ENCODE results near the gene MS4A10.
A peak's percentile ranks its signal among the peaks of the same experiment; 100 is the strongest.

Gene MS4A10

GRCh38 chr11:60762851-60763691, 22.1 kb upstream of the MS4A10 start:
- no peaks in the 10 kb centered on the region for H3K4me1 ChIP-seq (ENCODE audit: control insufficient read depth, low read depth, low read length)
- no peak overlapping the region for H4K5ac ChIP-seq (ENCODE audit: low read length)
- no peak overlapping the region for H3K27ac ChIP-seq (ENCODE audit: low read depth, low read length)
- H3K23ac ChIP-seq (ENCODE audit: low read length) = no peak overlapping the region
- no peaks in the 10 kb centered on the region for H3K27me3 ChIP-seq (ENCODE audit: insufficient read depth, low read length, poor library complexity)
- no peak overlapping the region for H2BK15ac ChIP-seq (replicated peaks; ENCODE audit: low read depth)
- no peak overlapping the region for H2AK5ac ChIP-seq (ENCODE audit: low read length)
- H2BK120ac ChIP-seq (ENCODE audit: low read depth, low read length) = no peak overlapping the region
- DNase-seq = peak; percentile 71
- no peak overlapping the region for H3K4ac ChIP-seq (ENCODE audit: low read depth, low read length)
- no peak overlapping the region for H3K4me3 ChIP-seq (ENCODE audit: low read length)
- H3K4me2 ChIP-seq (ENCODE audit: low read length) = no peak overlapping the region
- H3K79me2 ChIP-seq (ENCODE audit: control insufficient read depth, insufficient read depth, low read length) = no peaks in the 10 kb centered on the region
- H2BK5ac ChIP-seq (ENCODE audit: low read length) = no peak overlapping the region
- H3K56ac ChIP-seq (ENCODE audit: low read length) = no peak overlapping the region
- no peak overlapping the region for H4K8ac ChIP-seq (ENCODE audit: low read depth, low read length)
- H3K79me1 ChIP-seq (ENCODE audit: low read length) = no peaks in the 10 kb centered on the region
- H3K36me3 ChIP-seq (ENCODE audit: control insufficient read depth, insufficient read depth, low read length) = no peaks in the 10 kb centered on the region
- no peak overlapping the region for H3K18ac ChIP-seq (ENCODE audit: low read length)
- H3K9ac ChIP-seq (ENCODE audit: low read length) = no peak overlapping the region
- WGBS (ENCODE audit: extremely low coverage, insufficient coverage, low lambda C conversion rate) = no CpG with 5 or more reads among the region's 11 CpGs

GRCh38 chr11:60763692-60764369, 21.3 kb upstream of the MS4A10 start:
- H4K8ac ChIP-seq (ENCODE audit: low read depth, low read length) = no peak overlapping the region
- H2BK120ac ChIP-seq (ENCODE audit: low read depth, low read length) = no peak overlapping the region
- no peak overlapping the region for H3K27ac ChIP-seq (ENCODE audit: low read depth, low read length)
- H2BK5ac ChIP-seq (ENCODE audit: low read length) = no peak overlapping the region
- H3K4me3 ChIP-seq (ENCODE audit: low read length) = no peak overlapping the region
- H3K4ac ChIP-seq (ENCODE audit: low read depth, low read length) = no peak overlapping the region
- no peak overlapping the region for H2AK5ac ChIP-seq (ENCODE audit: low read length)
- H3K56ac ChIP-seq (ENCODE audit: low read length) = no peak overlapping the region
- H2BK15ac ChIP-seq (replicated peaks; ENCODE audit: low read depth) = no peak overlapping the region
- no peak overlapping the region for H3K18ac ChIP-seq (ENCODE audit: low read length)
- DNase-seq = peak; percentile 16
- no CpG with 5 or more reads among the region's 11 CpGs for WGBS (ENCODE audit: extremely low coverage, insufficient coverage, low lambda C conversion rate)
- H3K36me3 ChIP-seq (ENCODE audit: control insufficient read depth, insufficient read depth, low read length) = no peaks in the 10 kb centered on the region
- H3K79me2 ChIP-seq (ENCODE audit: control insufficient read depth, insufficient read depth, low read length) = no peaks in the 10 kb centered on the region
- H4K5ac ChIP-seq (ENCODE audit: low read length) = no peak overlapping the region
- H3K4me1 ChIP-seq (ENCODE audit: control insufficient read depth, low read depth, low read length) = no peaks in the 10 kb centered on the region
- H3K9ac ChIP-seq (ENCODE audit: low read length) = no peak overlapping the region
- H3K4me2 ChIP-seq (ENCODE audit: low read length) = no peak overlapping the region
- H3K23ac ChIP-seq (ENCODE audit: low read length) = no peak overlapping the region
- no peaks in the 10 kb centered on the region for H3K79me1 ChIP-seq (ENCODE audit: low read length)
- H3K27me3 ChIP-seq (ENCODE audit: insufficient read depth, low read length, poor library complexity) = no peaks in the 10 kb centered on the region

GRCh38 chr11:60764879-60765278, 20.3 kb upstream of the MS4A10 start:
- Histone ChIP-seq H3K4ac (ENCODE audit: low read depth, low read length) (no peak overlapping the region), H2BK15ac (replicated peaks; ENCODE audit: low read depth) (no peak overlapping the region), H3K4me3 (ENCODE audit: low read length) (no peak overlapping the region), H3K27me3 (ENCODE audit: insufficient read depth, low read length, poor library complexity) (no peaks in the 10 kb centered on the region), H3K9ac (ENCODE audit: low read length) (no peak overlapping the region), H3K79me2 (ENCODE audit: control insufficient read depth, insufficient read depth, low read length) (no peaks in the 10 kb centered on the region), H3K23ac (ENCODE audit: low read length) (no peak overlapping the region), H3K79me1 (ENCODE audit: low read length) (no peaks in the 10 kb centered on the region), H3K4me1 (ENCODE audit: control insufficient read depth, low read depth, low read length) (no peaks in the 10 kb centered on the region), H2AK5ac (ENCODE audit: low read length) (no peak overlapping the region), H2BK120ac (ENCODE audit: low read depth, low read length) (no peak overlapping the region), H4K8ac (ENCODE audit: low read depth, low read length) (no peak overlapping the region), H3K4me2 (ENCODE audit: low read length) (no peak overlapping the region), H2BK5ac (ENCODE audit: low read length) (no peak overlapping the region), H3K18ac (ENCODE audit: low read length) (no peak overlapping the region), H3K27ac (ENCODE audit: low read depth, low read length) (no peak overlapping the region), H3K36me3 (ENCODE audit: control insufficient read depth, insufficient read depth, low read length) (no peaks in the 10 kb centered on the region), H3K56ac (ENCODE audit: low read length) (no peak overlapping the region), H4K5ac (ENCODE audit: low read length) (no peak overlapping the region)
- peak; percentile 64 for DNase-seq
- WGBS (ENCODE audit: extremely low coverage, insufficient coverage, low lambda C conversion rate) = no CpG with 5 or more reads among the region's 1 CpG

GRCh38 chr11:60765355-60765754, 19.8 kb upstream of the MS4A10 start:
- H4K5ac ChIP-seq (ENCODE audit: low read length) = no peak overlapping the region
- no peak overlapping the region for H3K4ac ChIP-seq (ENCODE audit: low read depth, low read length)
- H2AK5ac ChIP-seq (ENCODE audit: low read length) = no peak overlapping the region
- no peak for DNase-seq
- no peak overlapping the region for H3K56ac ChIP-seq (ENCODE audit: low read length)
- no peaks in the 10 kb centered on the region for H3K27me3 ChIP-seq (ENCODE audit: insufficient read depth, low read length, poor library complexity)
- no peak overlapping the region for H3K9ac ChIP-seq (ENCODE audit: low read length)
- no peak overlapping the region for H3K27ac ChIP-seq (ENCODE audit: low read depth, low read length)
- H3K23ac ChIP-seq (ENCODE audit: low read length) = no peak overlapping the region
- H3K79me1 ChIP-seq (ENCODE audit: low read length) = no peaks in the 10 kb centered on the region
- no peak overlapping the region for H3K4me2 ChIP-seq (ENCODE audit: low read length)
- H2BK5ac ChIP-seq (ENCODE audit: low read length) = no peak overlapping the region
- H3K4me3 ChIP-seq (ENCODE audit: low read length) = no peak overlapping the region
- no peak overlapping the region for H2BK15ac ChIP-seq (replicated peaks; ENCODE audit: low read depth)
- H3K4me1 ChIP-seq (ENCODE audit: control insufficient read depth, low read depth, low read length) = no peaks in the 10 kb centered on the region
- no peak overlapping the region for H2BK120ac ChIP-seq (ENCODE audit: low read depth, low read length)
- no CpG with 5 or more reads among the region's 5 CpGs for WGBS (ENCODE audit: extremely low coverage, insufficient coverage, low lambda C conversion rate)
- H3K79me2 ChIP-seq (ENCODE audit: control insufficient read depth, insufficient read depth, low read length) = no peaks in the 10 kb centered on the region
- no peak overlapping the region for H4K8ac ChIP-seq (ENCODE audit: low read depth, low read length)
- no peaks in the 10 kb centered on the region for H3K36me3 ChIP-seq (ENCODE audit: control insufficient read depth, insufficient read depth, low read length)
- no peak overlapping the region for H3K18ac ChIP-seq (ENCODE audit: low read length)

DNA sequence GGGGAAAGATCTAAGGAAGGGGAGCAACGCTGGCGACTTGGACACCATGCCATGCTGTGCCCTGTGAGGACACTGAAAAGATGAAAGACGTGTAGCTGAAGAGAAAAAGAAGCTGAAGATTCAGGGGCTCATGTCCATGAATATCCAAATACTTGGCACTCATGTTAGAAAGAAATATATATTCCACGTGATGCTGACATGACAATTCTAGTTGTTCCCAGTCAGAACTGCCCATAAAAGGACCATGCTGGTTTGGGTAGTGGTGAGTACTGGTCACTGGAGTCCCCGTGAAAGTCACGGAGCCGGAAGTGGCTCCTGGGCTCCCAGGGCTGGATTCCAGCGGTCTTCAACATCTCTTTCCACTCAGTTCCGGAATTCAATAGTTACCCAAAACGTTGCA, 18.6 kb upstream of the MS4A10 start:
- H3K4ac ChIP-seq (ENCODE audit: low read depth, low read length) = no peak overlapping the region
- no peaks in the 10 kb centered on the region for H3K79me1 ChIP-seq (ENCODE audit: low read length)
- no peak overlapping the region for H4K8ac ChIP-seq (ENCODE audit: low read depth, low read length)
- H2AK5ac ChIP-seq (ENCODE audit: low read length) = no peak overlapping the region
- no peak overlapping the region for H2BK5ac ChIP-seq (ENCODE audit: low read length)
- H4K5ac ChIP-seq (ENCODE audit: low read length) = no peak overlapping the region
- no peaks in the 10 kb centered on the region for H3K79me2 ChIP-seq (ENCODE audit: control insufficient read depth, insufficient read depth, low read length)
- no peak for DNase-seq
- no peak overlapping the region for H3K23ac ChIP-seq (ENCODE audit: low read length)
- no peaks in the 10 kb centered on the region for H3K27me3 ChIP-seq (ENCODE audit: insufficient read depth, low read length, poor library complexity)
- no CpG with 5 or more reads among the region's 10 CpGs for WGBS (ENCODE audit: extremely low coverage, insufficient coverage, low lambda C conversion rate)
- H3K4me2 ChIP-seq (ENCODE audit: low read length) = no peak overlapping the region
- no peaks in the 10 kb centered on the region for H3K36me3 ChIP-seq (ENCODE audit: control insufficient read depth, insufficient read depth, low read length)
- no peak overlapping the region for H3K27ac ChIP-seq (ENCODE audit: low read depth, low read length)
- no peak overlapping the region for H3K56ac ChIP-seq (ENCODE audit: low read length)
- H3K4me1 ChIP-seq (ENCODE audit: control insufficient read depth, low read depth, low read length) = no peaks in the 10 kb centered on the region
- H3K18ac ChIP-seq (ENCODE audit: low read length) = no peak overlapping the region
- no peak overlapping the region for H3K4me3 ChIP-seq (ENCODE audit: low read length)
- H2BK15ac ChIP-seq (replicated peaks; ENCODE audit: low read depth) = no peak overlapping the region
- H3K9ac ChIP-seq (ENCODE audit: low read length) = no peak overlapping the region
- H2BK120ac ChIP-seq (ENCODE audit: low read depth, low read length) = no peak overlapping the region
